Nephron (organoid): Measurements from ENCODE around the gene GFAP.

Experiments used
- H3K27ac Mint-ChIP-seq, 3 experiments: 2 replicates each; pipeline ENCODE4 v1.8.0; 2020; ENCODE audit warnings: mixed read lengths in 3 of 3, mild to moderate bottlenecking in 2 of 3, moderate library complexity in 1 of 3
- H3K27me3 Mint-ChIP-seq: 2 replicates; pipeline ENCODE4 v1.8.0; 2021; ENCODE audit warnings: low read depth, mild to moderate bottlenecking, moderate library complexity, mixed read lengths
- H3K36me3 Mint-ChIP-seq: 2 replicates; pipeline ENCODE4 v1.8.0; 2020; ENCODE audit warnings: low read depth, mixed read lengths
- H3K4me1 Mint-ChIP-seq: 2 replicates; pipeline ENCODE4 v1.8.0; 2020; ENCODE audit warnings: mixed read lengths
- H3K4me3 Mint-ChIP-seq, 3 experiments: 2 replicates each; pipeline ENCODE4 v1.8.0; 2020; ENCODE audit warnings: mild to moderate bottlenecking in 3 of 3, mixed read lengths in 3 of 3, moderate library complexity in 2 of 3
- H3K9me3 Mint-ChIP-seq: 2 replicates; pipeline ENCODE4 v1.8.0; 2020; ENCODE audit warnings: mixed read lengths
- CTCF ChIP-seq, 3 experiments: fragments of 200-600 bp; sonication (generic); IDR thresholded peaks; one replicate each; pipeline ENCODE4 v1.5.0; 2021; ENCODE audit warnings: antibody characterized with exemption in 3 of 3; ENCODE audit not compliant: unreplicated experiment in 3 of 3

Gene GFAP

GRCh38 chr17:44915862-44916780 is 821 bp upstream of the GFAP start:
- no peaks in the 10 kb centered on the region for H3K9me3 Mint-ChIP-seq
- peak overlapping the region in 2 of 3 experiments; percentile 32 to 58 for H3K27ac Mint-ChIP-seq
- no peaks in the 10 kb centered on the region for H3K36me3 Mint-ChIP-seq
- H3K4me1 Mint-ChIP-seq: peaks cover 5% of the 10 kb centered on the region
- H3K4me3 Mint-ChIP-seq: no peak overlapping the region
- peaks cover 43% of the 10 kb centered on the region for H3K27me3 Mint-ChIP-seq
- no peak for TF ChIP-seq CTCF (IDR thresholded peaks at IDR 0.05; ENCODE audit: unreplicated experiment in 3 of 3)

GRCh38 chr17:44914698-44915271 is 515 bp downstream of the GFAP start:
- Mint-ChIP-seq H3K27me3 (peaks cover 56% of the 10 kb centered on the region), H3K4me1 (peaks cover under 1% of the 10 kb centered on the region), H3K27ac (no peak overlapping the region), H3K36me3 (no peaks in the 10 kb centered on the region), H3K4me3 (no peak overlapping the region), H3K9me3 (no peaks in the 10 kb centered on the region)
- no peak for TF ChIP-seq CTCF (IDR thresholded peaks at IDR 0.05; ENCODE audit: unreplicated experiment in 3 of 3)

- Mint-ChIP-seq H3K9me3 (no peaks in the 10 kb centered on the region), H3K4me3 (no peak overlapping the region), H3K27me3 (peaks cover 62% of the 10 kb centered on the region), H3K27ac (no peak overlapping the region), H3K4me1 (peaks cover 5% of the 10 kb centered on the region), H3K36me3 (no peaks in the 10 kb centered on the region)
- TF ChIP-seq CTCF (IDR thresholded peaks at IDR 0.05; ENCODE audit: unreplicated experiment in 3 of 3): no peak
These were observed 1.2 kb downstream of the GFAP start for GRCh38 chr17:44914148-44914547.

GRCh38 chr17:44913676-44914075 is 1.6 kb downstream of the GFAP start:
- Mint-ChIP-seq H3K4me1 (peaks cover 6% of the 10 kb centered on the region), H3K9me3 (no peaks in the 10 kb centered on the region), H3K27me3 (peaks cover 67% of the 10 kb centered on the region), H3K27ac (no peak overlapping the region), H3K36me3 (no peaks in the 10 kb centered on the region), H3K4me3 (peak overlapping the region in 1 of 3 experiments; percentile 1)
- no peak for TF ChIP-seq CTCF (IDR thresholded peaks at IDR 0.05; ENCODE audit: unreplicated experiment in 3 of 3)

- H3K27me3 Mint-ChIP-seq: peaks cover 74% of the 10 kb centered on the region
- peaks cover 6% of the 10 kb centered on the region for H3K4me1 Mint-ChIP-seq
- no peaks in the 10 kb centered on the region for H3K9me3 Mint-ChIP-seq
- no peaks in the 10 kb centered on the region for H3K36me3 Mint-ChIP-seq
- peak overlapping the region in 2 of 3 experiments; percentile 7 to 43 for H3K4me3 Mint-ChIP-seq
- no peak for TF ChIP-seq CTCF (IDR thresholded peaks at IDR 0.05; ENCODE audit: unreplicated experiment in 3 of 3)
- H3K27ac Mint-ChIP-seq: no peak overlapping the region
These were observed 2.3 kb downstream of the GFAP start for GRCh38 chr17:44912763-44913544.
